Fibroblast of skin of right biceps (primary cell): ENCODE data around the gene WRAP73.

Experiments
- DNase-seq: peaks from one replicate; pipeline ENCODE4 v3.0.0-alpha.2; 2013

WRAP73 gene

GRCh38 chr1:3609016-3609768, 40.7 kb downstream of the WRAP73 start:
- no peak for DNase-seq

- DNase-seq = no peak
Measured at GRCh38 chr1:3608154-3608553, 41.7 kb downstream of the WRAP73 start.

GRCh38 chr1:3607703-3608065, 42.2 kb downstream of the WRAP73 start:
- no peak for DNase-seq

GRCh38 chr1:3606779-3607702, 42.9 kb downstream of the WRAP73 start:
- no peak for DNase-seq

GRCh38 chr1:3604997-3605823, 44.7 kb downstream of the WRAP73 start:
- no peak for DNase-seq

- DNase-seq = no peak
Measured at GRCh38 chr1:3604468-3604974, 45.4 kb downstream of the WRAP73 start.

- no peak for DNase-seq
Measured at GRCh38 chr1:3603571-3604467, 46.1 kb downstream of the WRAP73 start.

- no peak for DNase-seq
Measured at GRCh38 chr1:3603156-3603555, 46.7 kb downstream of the WRAP73 start.

- no peak for DNase-seq
Measured at GRCh38 chr1:3602375-3602774, 47.5 kb downstream of the WRAP73 start.

- DNase-seq = no peak
Measured at GRCh38 chr1:3601743-3602142, 48.2 kb downstream of the WRAP73 start.

- DNase-seq = no peak
Measured at GRCh38 chr1:3600354-3600753, 49.5 kb downstream of the WRAP73 start.

- DNase-seq = no peak
Measured at GRCh38 chr1:3599816-3600215, 50.1 kb downstream of the WRAP73 start.

- DNase-seq = no peak
Measured at GRCh38 chr1:3599286-3599811, 50.6 kb downstream of the WRAP73 start.

- DNase-seq = no peak
Measured at GRCh38 chr1:3598522-3599285, 51.2 kb downstream of the WRAP73 start.

GRCh38 chr1:3598051-3598491, 51.8 kb downstream of the WRAP73 start:
- DNase-seq = no peak

- DNase-seq = no peak
Measured at GRCh38 chr1:3597599-3597964, 52.3 kb downstream of the WRAP73 start.

- no peak for DNase-seq
Measured at GRCh38 chr1:3596663-3597598, 53.0 kb downstream of the WRAP73 start.

GRCh38 chr1:3595949-3596348, 54.0 kb downstream of the WRAP73 start:
- DNase-seq = no peak

- no peak for DNase-seq
Measured at GRCh38 chr1:3594706-3595377, 55.1 kb downstream of the WRAP73 start.
